Measurements from ENCODE around the gene GABRR3. TPM values are rescaled to one million over a fixed set of nuclear protein-coding genes. Genes with fewer than 3 reads are reported as not detected.

The GABRR3 gene
- total RNA-seq, 2 experiments from 2014 or later: not detected

GRCh38 chr3:97974996-97975395 lies 60.1 kb downstream of the GABRR3 start:
- no peak overlapping the region for H3K4me2 ChIP-seq (ENCODE audit: low read length)
- no TSS peak for BruUV-seq (replicated peaks)
- POLR2A ChIA-PET: interaction anchor here (0.8 to 1.9 kb wide), 2 partner anchors 30 to 56 kb away, joined by 3 to 4 read pairs; no protein-coding TSS in a partner anchor
- no peaks in the 10 kb centered on the region for H3K9me3 ChIP-seq (ENCODE audit: low read length)
- H3K4me1 ChIP-seq (ENCODE audit: insufficient read depth, low read length, poor library complexity, severe bottlenecking): peaks cover 23% of the 10 kb centered on the region
- no peak overlapping the region for H3K27ac ChIP-seq (ENCODE audit: low read depth, low read length, poor library complexity, severe bottlenecking)
- CTCF ChIA-PET (ENCODE audit: unreplicated experiment): no interaction called here
- H3K4me3 ChIP-seq (ENCODE audit: low read depth, low read length, poor library complexity, severe bottlenecking): no peak overlapping the region
- H3K79me2 ChIP-seq (ENCODE audit: insufficient read depth, low read depth, low read length): peaks cover 16% of the 10 kb centered on the region; the same call in 1 of the 2 replicates
- TF ChIP-seq EZH2phosphoT487 (IDR thresholded peaks at IDR 0.05; ENCODE audit: borderline replicate concordance, low read depth, low read length) (no peak), CTCF (conservative IDR thresholded peaks at IDR 0.05; ENCODE audit: low read length) (no peak)
- no peaks in the 10 kb centered on the region for H3K9me2 ChIP-seq (ENCODE audit: insufficient read depth, low read length)
- intact Hi-C loops (cut with micrococcal nuclease; ENCODE audit: unreplicated experiment): loop anchor here (5.0 kb wide), 1 partner anchor 213 kb away; the partner anchor contains the start of gene ARL6
- peak overlapping the region; percentile 51 for H2AFZ ChIP-seq (ENCODE audit: low read length)
- H3K36me3 ChIP-seq (ENCODE audit: insufficient read depth, low read length): no peaks in the 10 kb centered on the region
- peak; percentile 6 for DNase-seq (ENCODE audit: low spot score)
- H4K20me1 ChIP-seq (ENCODE audit: insufficient read depth, low read length): no peaks in the 10 kb centered on the region

- TF ChIP-seq EZH2phosphoT487 (IDR thresholded peaks at IDR 0.05; ENCODE audit: borderline replicate concordance, low read depth, low read length): no peak
- Histone ChIP-seq H3K4me2 (ENCODE audit: low read length) (peak overlapping the region; percentile 96), H2AFZ (ENCODE audit: low read length) (peak overlapping the region; percentile 68; the same call in 1 of the 2 replicates), H3K4me3 (ENCODE audit: low read depth, low read length, poor library complexity, severe bottlenecking) (peak overlapping the region; percentile 73), H3K9me2 (ENCODE audit: insufficient read depth, low read length) (no peaks in the 10 kb centered on the region), H4K20me1 (ENCODE audit: insufficient read depth, low read length) (no peaks in the 10 kb centered on the region), H3K79me2 (ENCODE audit: insufficient read depth, low read depth, low read length) (peaks cover 28% of the 10 kb centered on the region; the same call in 1 of the 2 replicates), H3K4me1 (ENCODE audit: insufficient read depth, low read length, poor library complexity, severe bottlenecking) (peaks cover 32% of the 10 kb centered on the region), H3K9me3 (ENCODE audit: low read length) (no peaks in the 10 kb centered on the region), H3K27ac (ENCODE audit: low read depth, low read length, poor library complexity, severe bottlenecking) (no peak overlapping the region), H3K36me3 (ENCODE audit: insufficient read depth, low read length) (no peaks in the 10 kb centered on the region)
- POLR2A ChIA-PET: no interaction called here
- intact Hi-C loops (cut with micrococcal nuclease; ENCODE audit: unreplicated experiment): loop anchor here (2.0 to 5.0 kb wide), 2 partner anchors 34 to 211 kb away; partner anchors contain the start of gene ARL6
- no peak for DNase-seq (ENCODE audit: low spot score)
- no TSS peak for BruUV-seq (replicated peaks)
- CTCF ChIA-PET (ENCODE audit: unreplicated experiment): no interaction called here
Measured at GRCh38 chr3:97972976-97973375, 62.1 kb downstream of the GABRR3 start.

- H3K4me3 ChIP-seq (ENCODE audit: low read depth, low read length, poor library complexity, severe bottlenecking): peak within 1 kb of the TSS; percentile 73
- ChIA-PET CTCF (ENCODE audit: unreplicated experiment) (interaction anchor here (1.0 kb wide), 1 partner anchor 51 kb away, joined by 3 read pairs; no protein-coding TSS in a partner anchor), POLR2A (interaction anchor here (0.6 to 1.3 kb wide), 2 partner anchors 12 to 36 kb away, joined by 4 to 6 read pairs; no protein-coding TSS in a partner anchor)
- intact Hi-C loops (cut with micrococcal nuclease; ENCODE audit: unreplicated experiment): loop anchor here (2.0 to 5.0 kb wide), 2 partner anchors 35 to 210 kb away; partner anchors contain the start of gene ARL6
- no peaks in the 10 kb centered on the region for H3K9me3 ChIP-seq (ENCODE audit: low read length)
- H3K4me1 ChIP-seq (ENCODE audit: insufficient read depth, low read length, poor library complexity, severe bottlenecking): peaks cover 32% of the 10 kb centered on the region
- peak within 1 kb of the TSS; percentile 68 for H2AFZ ChIP-seq (ENCODE audit: low read length)
- no peaks in the 10 kb centered on the region for H3K9me2 ChIP-seq (ENCODE audit: insufficient read depth, low read length)
- H4K20me1 ChIP-seq (ENCODE audit: insufficient read depth, low read length): no peaks in the 10 kb centered on the region
- TF ChIP-seq EZH2phosphoT487 (IDR thresholded peaks at IDR 0.05; ENCODE audit: borderline replicate concordance, low read depth, low read length) (no peak), CTCF (conservative IDR thresholded peaks at IDR 0.05; ENCODE audit: low read length) (no peak)
- peak within 1 kb of the TSS; percentile 96 for H3K4me2 ChIP-seq (ENCODE audit: low read length)
- peak; percentile 79 for DNase-seq (ENCODE audit: low spot score)
- TSS peak; percentile 72 for BruUV-seq (replicated peaks)
- peak within 1 kb of the TSS; percentile 46 for H3K27ac ChIP-seq (ENCODE audit: low read depth, low read length, poor library complexity, severe bottlenecking)
- peaks cover 6% of the 10 kb centered on the region; the same call in 1 of the 2 replicates for H3K36me3 ChIP-seq (ENCODE audit: insufficient read depth, low read length)
- H3K79me2 ChIP-seq (ENCODE audit: insufficient read depth, low read depth, low read length): peaks cover 28% of the 10 kb centered on the region; the same call in 1 of the 2 replicates
Measured at GRCh38 chr3:97971679-97972567, 63.2 kb downstream of the GABRR3 start, which contains the start of gene RIOX2. Gene RIOX2, minus strand, starts transcription at chr3:97972431. Its CDS starts 4,838 bp downstream, at chr3:97967593.
